Vagina (tissue), 2 donors: ENCODE data around the gene FSTL1.

Experiments
- CTCF ChIP-seq, 3 experiments: fragments of 450-650 bp in 2 of 3; fragments of 200-600 bp in 1 of 3; sonication (generic) in 1 of 3; IDR thresholded peaks; one replicate each; pipeline ENCODE4 v1.5.1; 2017 to 2019; ENCODE audit warnings: antibody characterized with exemption in 3 of 3, mild to moderate bottlenecking in 2 of 3, moderate library complexity in 2 of 3
- POLR2A ChIP-seq, 2 donors: fragments of 450-650 bp; IDR thresholded peaks; one replicate each; pipeline ENCODE4 v1.6.1; 2017; ENCODE audit warnings: antibody characterized with exemption in 2 of 2, mild to moderate bottlenecking in 2 of 2, moderate library complexity in 2 of 2

- TF ChIP-seq CTCF (IDR thresholded peaks at IDR 0.05) (no peak), POLR2A (IDR thresholded peaks at IDR 0.05) (no peak)
Observed at GRCh38 chr3:120438665-120439370, 12.0 kb downstream of the FSTL1 start.
